ENCODE measurements around the gene CCN5. TPM values are rescaled to one million over a fixed set of nuclear protein-coding genes. Genes with fewer than 3 reads are reported as not detected.
A peak's percentile ranks its signal among the peaks of the same experiment; 100 is the strongest.

The CCN5 gene
- total and polyA plus RNA-seq, 2 of the 8 experiments (the other 6 are each of a cell fraction or from before 2014, with no cell fraction given): not detected

DNA sequence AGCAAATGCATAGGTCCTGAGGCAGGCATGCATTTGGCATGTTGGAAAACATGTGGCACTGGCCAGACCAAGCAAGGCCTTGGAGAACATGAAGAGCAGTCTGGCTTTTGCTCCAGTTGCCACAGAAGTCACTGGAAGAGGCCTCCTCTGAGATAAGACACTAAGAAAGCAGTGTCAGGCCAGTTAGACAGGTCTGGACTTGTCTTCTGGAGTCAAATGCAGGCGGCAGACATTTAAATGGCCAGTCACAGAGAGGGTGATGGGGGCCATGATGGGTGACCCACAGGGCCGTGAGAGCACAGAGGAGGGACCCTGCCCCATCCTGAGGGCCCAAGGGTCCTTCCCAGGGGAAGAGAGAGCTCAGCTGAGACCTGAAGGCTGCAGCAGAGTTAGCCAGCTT is 36.9 kb upstream of the CCN5 start:
- Histone ChIP-seq H3K9ac (replicated peaks in 1 of 4; ENCODE audit: extremely low read depth in 1 of 4, low read depth in 3 of 4, low read length in 3 of 4) (no peak overlapping the region), H4K91ac (replicated peaks; ENCODE audit: insufficient read length, low read length) (peak overlapping the region; percentile 96), H2BK20ac (ENCODE audit: low read length) (peak overlapping the region; percentile 82; the same call in 1 of the 2 replicates), H2BK120ac (replicated peaks; ENCODE audit: low read depth, low read length) (peak overlapping the region; percentile 21), H3K27ac (ENCODE audit: low read depth, low read length) (no peak overlapping the region; the same call in 1 of the 2 replicates), H4K5ac (ENCODE audit: insufficient read length, low read depth, low read length) (peak overlapping the region; percentile 34), H4K20me1 (replicated peaks in 1 of 2; ENCODE audit: control insufficient read depth in 1 of 2, insufficient read depth in 2 of 2, low read length in 2 of 2) (no peaks in the 10 kb centered on the region), H2BK5ac (ENCODE audit: low read depth, low read length) (peak overlapping the region; percentile 90; the same call in 1 of the 2 replicates), H3K36me3 (ENCODE audit: control insufficient read depth in 2 of 4, insufficient read depth in 4 of 4, low read length in 3 of 4) (no peaks in the 10 kb centered on the region), H2BK12ac (ENCODE audit: low read depth, low read length) (peak overlapping the region; percentile 50; the same call in 1 of the 2 replicates), H2BK15ac (ENCODE audit: low read length) (0 out of 2 replicates have a peak overlapping the region, but pooled peaks have one; percentile 46), H3K14ac (ENCODE audit: insufficient read length) (no peak overlapping the region), H3K79me1 (ENCODE audit: low read depth, low read length) (no peaks in the 10 kb centered on the region), H3K18ac (ENCODE audit: extremely low read depth, low read length) (no peak overlapping the region), H3K27me3 (replicated peaks in 1 of 4; ENCODE audit: control insufficient read depth in 3 of 4, extremely low read depth in 1 of 4, insufficient read depth in 3 of 4, low read length in 3 of 4) (no peaks in the 10 kb centered on the region), H2AFZ (ENCODE audit: low read length) (peak overlapping the region; percentile 82), H3K4me1 (replicated peaks in 1 of 4; ENCODE audit: control insufficient read depth in 3 of 4, insufficient read depth in 4 of 4, low read length in 3 of 4) (no peaks in the 10 kb centered on the region; a peak in 1 of 7 replicates), H3K4ac (replicated peaks; ENCODE audit: insufficient read length, low read depth, low read length) (no peak overlapping the region), H3K23ac (ENCODE audit: insufficient read length) (no peak overlapping the region), H3K23me2 (ENCODE audit: low read depth, low read length) (no peaks in the 10 kb centered on the region; the same call in 1 of the 2 replicates), H3K9me3 (ENCODE audit: insufficient read depth in 2 of 2, low read depth in 1 of 2, low read length in 1 of 2) (no peaks in the 10 kb centered on the region), H3K56ac (replicated peaks; ENCODE audit: insufficient read length, low read depth, low read length) (no peak overlapping the region), H3K79me2 (ENCODE audit: control insufficient read depth in 1 of 2, insufficient read depth in 2 of 2, low read length in 2 of 2) (no peaks in the 10 kb centered on the region), H3K4me3 (ENCODE audit: extremely low read depth in 1 of 4, insufficient read depth in 2 of 4, low read depth in 3 of 4, low read length in 4 of 4) (no peak overlapping the region), H2AK5ac (ENCODE audit: low read depth, low read length) (no peak overlapping the region), H3K4me2 (ENCODE audit: insufficient read depth in 1 of 2, low read depth in 2 of 2, low read length in 2 of 2) (no peak overlapping the region), H4K8ac (ENCODE audit: extremely low read depth, insufficient read depth, low read length) (no peak overlapping the region)
- DNase-seq (ENCODE audit: low read depth in 1 of 2, low spot score in 2 of 2) (no peak), FAIRE-seq (no peak)
- WGBS, 2 experiments (ENCODE audit: extremely low coverage in 1 of 2, insufficient coverage in 1 of 2, insufficient read length in 1 of 2, insufficient replicate concordance in 2 of 2, low coverage in 1 of 2, low lambda C conversion rate in 2 of 2, missing lambda C conversion rate in 1 of 2): 64% methylated on average over 2 of the region's 2 CpGs; no CpG with 5 or more reads in 1 of the 2 experiments
- ChIA-PET CTCF (ENCODE audit: partially characterized antibody) (interaction anchor here (0.7 to 9.0 kb wide), 6 partner anchors 12 to 159 kb away, joined by 3 to 146 read pairs (median 4); no protein-coding TSS in a partner anchor), POLR2A (ENCODE audit: partially characterized antibody) (no interaction called here)
- TF ChIP-seq NRF1 (IDR thresholded peaks at IDR 0.05; ENCODE audit: low read depth, low read length) (no peak), BACH1 (IDR thresholded peaks at IDR 0.05; ENCODE audit: low read length) (no peak), CBX8 (IDR thresholded peaks at IDR 0.05; ENCODE audit: borderline replicate concordance, low read depth, low read length) (no peak), RFX5 (IDR thresholded peaks at IDR 0.05; ENCODE audit: borderline replicate concordance, low read depth, low read length) (no peak), YY1 (IDR thresholded peaks at IDR 0.05; ENCODE audit: low read depth, low read length) (no peak), BCL11A (IDR thresholded peaks at IDR 0.05; ENCODE audit: low read depth in 2 of 2, low read length in 2 of 2) (no peak), ZNF274 (IDR thresholded peaks at IDR 0.05; ENCODE audit: borderline replicate concordance, extremely low read depth, low read length) (no peak), KDM1A (IDR thresholded peaks at IDR 0.05; ENCODE audit: borderline replicate concordance, low read length) (no peak), POLR2AphosphoS5 (IDR thresholded peaks at IDR 0.05; ENCODE audit: low read depth, low read length) (no peak), USF2 (IDR thresholded peaks at IDR 0.05; ENCODE audit: low read length) (no peak), SIX5 (IDR thresholded peaks at IDR 0.05; ENCODE audit: low read depth, low read length) (no peak), SAP30 (IDR thresholded peaks at IDR 0.05; ENCODE audit: insufficient read depth, insufficient replicate concordance, low read length) (no peak), RAD21 (IDR thresholded peaks at IDR 0.05 in 1 of 2, conservative IDR thresholded peaks at IDR 0.05 in 1 of 2; ENCODE audit: low read depth in 2 of 2, low read length in 2 of 2) (no peak)

Measured in H1 (cell line).